ENCODE data around the gene B4GALT2.

Gene B4GALT2

GRCh38 chr1:43994794-43995790, 16.1 kb downstream of the B4GALT2 start:
- no peaks in the 10 kb centered on the region for H3K79me2 ChIP-seq (ENCODE audit: control insufficient read depth, insufficient read depth, low read length, unreplicated experiment)
- H3K4me3 ChIP-seq (ENCODE audit: low read depth, low read length) = no peak overlapping the region
- no peaks in the 10 kb centered on the region for H3K36me3 ChIP-seq (ENCODE audit: insufficient read depth, low read length)
- no peak overlapping the region for H2AFZ ChIP-seq (ENCODE audit: low read length, unreplicated experiment)
- H3K4me1 ChIP-seq (ENCODE audit: control insufficient read depth, insufficient read depth, low read length, unreplicated experiment) = peaks cover 7% of the 10 kb centered on the region
- H3K27ac ChIP-seq (ENCODE audit: low read depth, low read length) = no peak overlapping the region
- no peaks in the 10 kb centered on the region for H3K27me3 ChIP-seq (ENCODE audit: insufficient read depth, low read length)

- no peaks in the 10 kb centered on the region for H3K27me3 ChIP-seq (ENCODE audit: insufficient read depth, low read length)
- H3K27ac ChIP-seq (ENCODE audit: low read depth, low read length) = no peak overlapping the region
- H3K79me2 ChIP-seq (ENCODE audit: control insufficient read depth, insufficient read depth, low read length, unreplicated experiment) = no peaks in the 10 kb centered on the region
- H3K4me3 ChIP-seq (ENCODE audit: low read depth, low read length) = no peak overlapping the region
- no peak overlapping the region for H2AFZ ChIP-seq (ENCODE audit: low read length, unreplicated experiment)
- no peaks in the 10 kb centered on the region for H3K36me3 ChIP-seq (ENCODE audit: insufficient read depth, low read length)
- H3K4me1 ChIP-seq (ENCODE audit: control insufficient read depth, insufficient read depth, low read length, unreplicated experiment) = no peaks in the 10 kb centered on the region
Measured at GRCh38 chr1:43995984-43996732, 17.1 kb downstream of the B4GALT2 start.

- Histone ChIP-seq H3K27ac (ENCODE audit: low read depth, low read length) (no peak overlapping the region), H2AFZ (ENCODE audit: low read length, unreplicated experiment) (no peak overlapping the region), H3K79me2 (ENCODE audit: control insufficient read depth, insufficient read depth, low read length, unreplicated experiment) (no peaks in the 10 kb centered on the region), H3K27me3 (ENCODE audit: insufficient read depth, low read length) (no peaks in the 10 kb centered on the region), H3K36me3 (ENCODE audit: insufficient read depth, low read length) (no peaks in the 10 kb centered on the region), H3K4me1 (ENCODE audit: control insufficient read depth, insufficient read depth, low read length, unreplicated experiment) (no peaks in the 10 kb centered on the region), H3K4me3 (ENCODE audit: low read depth, low read length) (no peak overlapping the region)
Measured at GRCh38 chr1:43996733-43997115, 17.7 kb downstream of the B4GALT2 start.

- Histone ChIP-seq H2AFZ (ENCODE audit: low read length, unreplicated experiment) (no peak overlapping the region), H3K4me1 (ENCODE audit: control insufficient read depth, insufficient read depth, low read length, unreplicated experiment) (no peaks in the 10 kb centered on the region), H3K79me2 (ENCODE audit: control insufficient read depth, insufficient read depth, low read length, unreplicated experiment) (no peaks in the 10 kb centered on the region), H3K27ac (ENCODE audit: low read depth, low read length) (no peak overlapping the region), H3K27me3 (ENCODE audit: insufficient read depth, low read length) (no peaks in the 10 kb centered on the region), H3K36me3 (ENCODE audit: insufficient read depth, low read length) (no peaks in the 10 kb centered on the region), H3K4me3 (ENCODE audit: low read depth, low read length) (no peak overlapping the region)
Measured at GRCh38 chr1:43997295-43997999, 18.4 kb downstream of the B4GALT2 start.

- H3K27ac ChIP-seq (ENCODE audit: low read depth, low read length) = no peak overlapping the region
- no peak overlapping the region for H3K4me3 ChIP-seq (ENCODE audit: low read depth, low read length)
- no peaks in the 10 kb centered on the region for H3K27me3 ChIP-seq (ENCODE audit: insufficient read depth, low read length)
- H3K4me1 ChIP-seq (ENCODE audit: control insufficient read depth, insufficient read depth, low read length, unreplicated experiment) = no peaks in the 10 kb centered on the region
- no peaks in the 10 kb centered on the region for H3K36me3 ChIP-seq (ENCODE audit: insufficient read depth, low read length)
- no peak overlapping the region for H2AFZ ChIP-seq (ENCODE audit: low read length, unreplicated experiment)
- no peaks in the 10 kb centered on the region for H3K79me2 ChIP-seq (ENCODE audit: control insufficient read depth, insufficient read depth, low read length, unreplicated experiment)
Measured at GRCh38 chr1:43998000-43998378, 19.0 kb downstream of the B4GALT2 start.

GRCh38 chr1:43999455-43999854, 20.4 kb downstream of the B4GALT2 start:
- Histone ChIP-seq H3K27ac (ENCODE audit: low read depth, low read length) (no peak overlapping the region), H3K4me3 (ENCODE audit: low read depth, low read length) (no peak overlapping the region), H3K4me1 (ENCODE audit: control insufficient read depth, insufficient read depth, low read length, unreplicated experiment) (no peaks in the 10 kb centered on the region), H3K36me3 (ENCODE audit: insufficient read depth, low read length) (no peaks in the 10 kb centered on the region), H2AFZ (ENCODE audit: low read length, unreplicated experiment) (no peak overlapping the region), H3K79me2 (ENCODE audit: control insufficient read depth, insufficient read depth, low read length, unreplicated experiment) (no peaks in the 10 kb centered on the region), H3K27me3 (ENCODE audit: insufficient read depth, low read length) (no peaks in the 10 kb centered on the region)

- H3K4me1 ChIP-seq (ENCODE audit: control insufficient read depth, insufficient read depth, low read length, unreplicated experiment) = no peaks in the 10 kb centered on the region
- no peak overlapping the region for H2AFZ ChIP-seq (ENCODE audit: low read length, unreplicated experiment)
- H3K27ac ChIP-seq (ENCODE audit: low read depth, low read length) = no peak overlapping the region
- no peaks in the 10 kb centered on the region for H3K36me3 ChIP-seq (ENCODE audit: insufficient read depth, low read length)
- H3K4me3 ChIP-seq (ENCODE audit: low read depth, low read length) = no peak overlapping the region
- H3K79me2 ChIP-seq (ENCODE audit: control insufficient read depth, insufficient read depth, low read length, unreplicated experiment) = no peaks in the 10 kb centered on the region
- no peaks in the 10 kb centered on the region for H3K27me3 ChIP-seq (ENCODE audit: insufficient read depth, low read length)
Measured at GRCh38 chr1:44000122-44000665, 21.2 kb downstream of the B4GALT2 start.

- Histone ChIP-seq H2AFZ (ENCODE audit: low read length, unreplicated experiment) (no peak overlapping the region), H3K27me3 (ENCODE audit: insufficient read depth, low read length) (no peaks in the 10 kb centered on the region), H3K79me2 (ENCODE audit: control insufficient read depth, insufficient read depth, low read length, unreplicated experiment) (no peaks in the 10 kb centered on the region), H3K4me1 (ENCODE audit: control insufficient read depth, insufficient read depth, low read length, unreplicated experiment) (peaks cover 3% of the 10 kb centered on the region), H3K36me3 (ENCODE audit: insufficient read depth, low read length) (no peaks in the 10 kb centered on the region), H3K27ac (ENCODE audit: low read depth, low read length) (no peak overlapping the region), H3K4me3 (ENCODE audit: low read depth, low read length) (no peak overlapping the region)
Measured at GRCh38 chr1:44002165-44002564, 23.2 kb downstream of the B4GALT2 start.

GRCh38 chr1:44002606-44003157, 23.7 kb downstream of the B4GALT2 start:
- Histone ChIP-seq H3K4me3 (ENCODE audit: low read depth, low read length) (no peak overlapping the region), H3K36me3 (ENCODE audit: insufficient read depth, low read length) (no peaks in the 10 kb centered on the region), H3K27ac (ENCODE audit: low read depth, low read length) (no peak overlapping the region), H3K27me3 (ENCODE audit: insufficient read depth, low read length) (no peaks in the 10 kb centered on the region), H3K79me2 (ENCODE audit: control insufficient read depth, insufficient read depth, low read length, unreplicated experiment) (no peaks in the 10 kb centered on the region), H3K4me1 (ENCODE audit: control insufficient read depth, insufficient read depth, low read length, unreplicated experiment) (peaks cover 3% of the 10 kb centered on the region), H2AFZ (ENCODE audit: low read length, unreplicated experiment) (no peak overlapping the region)

GRCh38 chr1:44008259-44008658, 29.2 kb downstream of the B4GALT2 start:
- Histone ChIP-seq H3K27me3 (ENCODE audit: insufficient read depth, low read length) (no peaks in the 10 kb centered on the region), H3K27ac (ENCODE audit: low read depth, low read length) (no peak overlapping the region), H3K4me1 (ENCODE audit: control insufficient read depth, insufficient read depth, low read length, unreplicated experiment) (peaks cover 3% of the 10 kb centered on the region), H3K4me3 (ENCODE audit: low read depth, low read length) (no peak overlapping the region), H3K36me3 (ENCODE audit: insufficient read depth, low read length) (no peaks in the 10 kb centered on the region), H3K79me2 (ENCODE audit: control insufficient read depth, insufficient read depth, low read length, unreplicated experiment) (no peaks in the 10 kb centered on the region), H2AFZ (ENCODE audit: low read length, unreplicated experiment) (no peak overlapping the region)

Data from ACC112 (cell line).